Keratinocyte (primary cell): Measurements from ENCODE around the gene NLGN1.

ENCODE experiments used
- EZH2 ChIP-seq: IDR thresholded peaks from one replicate; pipeline ENCODE4 v1.6.1; 2012; ENCODE audit warnings: inconsistent platforms, mild to moderate bottlenecking, low read length, moderate library complexity
- TF ChIP-seq, protein P1 (sequence below), 3 experiments: IDR thresholded peaks in 1 of 3; conservative IDR thresholded peaks in 1 of 3; optimal IDR thresholded peaks in 1 of 3; 2 replicates in 2 of 3; 3 replicates in 1 of 3; pipeline versions ENCODE3 to v1.5.1; 2011; ENCODE audit warnings: low read length in 3 of 3, mild to moderate bottlenecking in 3 of 3, moderate library complexity in 2 of 3, control low read depth in 1 of 3, inconsistent platforms in 1 of 3; ENCODE audit not compliant: insufficient read depth in 2 of 3; ENCODE audit errors: extremely low read depth in 1 of 3

- TF ChIP-seq, protein P1, sequence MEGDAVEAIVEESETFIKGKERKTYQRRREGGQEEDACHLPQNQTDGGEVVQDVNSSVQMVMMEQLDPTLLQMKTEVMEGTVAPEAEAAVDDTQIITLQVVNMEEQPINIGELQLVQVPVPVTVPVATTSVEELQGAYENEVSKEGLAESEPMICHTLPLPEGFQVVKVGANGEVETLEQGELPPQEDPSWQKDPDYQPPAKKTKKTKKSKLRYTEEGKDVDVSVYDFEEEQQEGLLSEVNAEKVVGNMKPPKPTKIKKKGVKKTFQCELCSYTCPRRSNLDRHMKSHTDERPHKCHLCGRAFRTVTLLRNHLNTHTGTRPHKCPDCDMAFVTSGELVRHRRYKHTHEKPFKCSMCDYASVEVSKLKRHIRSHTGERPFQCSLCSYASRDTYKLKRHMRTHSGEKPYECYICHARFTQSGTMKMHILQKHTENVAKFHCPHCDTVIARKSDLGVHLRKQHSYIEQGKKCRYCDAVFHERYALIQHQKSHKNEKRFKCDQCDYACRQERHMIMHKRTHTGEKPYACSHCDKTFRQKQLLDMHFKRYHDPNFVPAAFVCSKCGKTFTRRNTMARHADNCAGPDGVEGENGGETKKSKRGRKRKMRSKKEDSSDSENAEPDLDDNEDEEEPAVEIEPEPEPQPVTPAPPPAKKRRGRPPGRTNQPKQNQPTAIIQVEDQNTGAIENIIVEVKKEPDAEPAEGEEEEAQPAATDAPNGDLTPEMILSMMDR (optimal IDR thresholded peaks at IDR 0.05 in 1 of 3, IDR thresholded peaks at IDR 0.05 in 1 of 3, conservative IDR thresholded peaks at IDR 0.05 in 1 of 3; ENCODE audit: extremely low read depth in 1 of 3, insufficient read depth in 2 of 3, low read length in 3 of 3), result peak in 1 of 3 experiments; percentile 13
- TF ChIP-seq EZH2, result no peak
Measured at GRCh38 chr3:173538410-173538809, 140.9 kb downstream of the NLGN1 start.
